Liver (tissue), 9 donors: ENCODE results near the gene RNF133. TPM values are rescaled to one million over a fixed set of nuclear protein-coding genes. Genes with fewer than 3 reads are reported as not detected.

Source experiments
- DNase-seq: peaks from one replicate; pipeline ENCODE4 v3.0.0-alpha.2; 2017; ENCODE audit warnings: low spot score
- H3K27ac ChIP-seq, 2 donors: one replicate each; pipeline ENCODE4 v1.7.0; 2013; ENCODE audit warnings: inconsistent platforms in 2 of 2, low read length in 2 of 2, control low read depth in 1 of 2, low read depth in 1 of 2, mild to moderate bottlenecking in 1 of 2
- H3K27me3 ChIP-seq, 4 donors: one replicate each; pipeline versions ENCODE4 v1.6.1 to v1.7.0; 2013; ENCODE audit warnings: low read length in 3 of 4, inconsistent platforms in 1 of 4, mild to moderate bottlenecking in 1 of 4, moderate library complexity in 1 of 4; ENCODE audit not compliant: control insufficient read depth in 4 of 4, insufficient read depth in 4 of 4
- H3K36me3 ChIP-seq, 4 donors: one replicate each; pipeline versions ENCODE4 v1.6.1 to v1.7.0; 2013; ENCODE audit warnings: low read length in 3 of 4, mild to moderate bottlenecking in 3 of 4, low read depth in 1 of 4, moderate library complexity in 1 of 4; ENCODE audit not compliant: control insufficient read depth in 4 of 4, insufficient read depth in 3 of 4
- H3K4me1 ChIP-seq, 4 donors: one replicate each; pipeline versions ENCODE4 v1.6.1 to v1.7.0; 2013; ENCODE audit warnings: low read length in 3 of 4, mild to moderate bottlenecking in 3 of 4, moderate library complexity in 1 of 4; ENCODE audit not compliant: control insufficient read depth in 4 of 4, insufficient read depth in 4 of 4
- H3K4me3 ChIP-seq, 3 donors: one replicate each; pipeline versions ENCODE4 v1.6.1 to v1.7.0; 2013; ENCODE audit warnings: low read length in 3 of 3, control low read depth in 1 of 3, low read depth in 1 of 3, mild to moderate bottlenecking in 1 of 3
- H3K9ac ChIP-seq, 2 donors: one replicate each; pipeline ENCODE4 v1.7.0; 2013; ENCODE audit warnings: low read length in 2 of 2, mild to moderate bottlenecking in 2 of 2, moderate library complexity in 2 of 2, control low read depth in 1 of 2, low read depth in 1 of 2
- H3K9me3 ChIP-seq, 4 donors: one replicate each; pipeline versions ENCODE4 v1.6.1 to v1.7.0; 2013; ENCODE audit warnings: low read length in 3 of 4; ENCODE audit not compliant: control insufficient read depth in 4 of 4
- EGR1 ChIP-seq, 2 donors: IDR thresholded peaks; 2 replicates each; pipeline ENCODE4 v1.6.1; 2016 to 2018; ENCODE audit warnings: antibody characterized with exemption in 2 of 2, low read depth in 2 of 2
- FOXA1 ChIP-seq: IDR thresholded peaks from 2 replicates; pipeline ENCODE4 v1.6.1; 2016; ENCODE audit warnings: antibody characterized with exemption
- GABPA ChIP-seq, 2 donors: IDR thresholded peaks in 1 of 2; conservative IDR thresholded peaks in 1 of 2; 2 replicates each; pipeline ENCODE4 v1.6.1; 2016; ENCODE audit warnings: antibody characterized with exemption in 2 of 2, mild to moderate bottlenecking in 1 of 2, moderate library complexity in 1 of 2
- HNF4G ChIP-seq: IDR thresholded peaks from 2 replicates; pipeline ENCODE4 v1.6.1; 2016; ENCODE audit warnings: antibody characterized with exemption
- JUND ChIP-seq, 2 donors: IDR thresholded peaks; 2 replicates each; pipeline ENCODE4 v1.6.1; 2016; ENCODE audit warnings: antibody characterized with exemption in 2 of 2
- RAD21 ChIP-seq, 2 donors: IDR thresholded peaks; 2 replicates each; pipeline ENCODE4 v1.6.1; 2016; ENCODE audit warnings: antibody characterized with exemption in 2 of 2, mild to moderate bottlenecking in 2 of 2
- RXRA ChIP-seq, 2 donors: IDR thresholded peaks; 2 replicates each; pipeline ENCODE4 v1.6.1; 2017 to 2018; ENCODE audit warnings: antibody characterized with exemption in 2 of 2, mild to moderate bottlenecking in 1 of 2
- YY1 ChIP-seq: IDR thresholded peaks from 2 replicates; pipeline ENCODE4 v1.6.1; 2016; ENCODE audit warnings: antibody characterized with exemption, mild to moderate bottlenecking
- WGBS: extraction: QIAGEN DNeasy Blood & Tissue Kit; methylation state at CpG from one replicate; pipeline ENCODE4 v1.1.7; 2013; 5-methylcytosine and 5-hydroxymethylcytosine counted together
- polyA plus RNA-seq, 2 donors: library from polyadenylated mRNA; stranded (reverse) in 1 of 2; unstranded in 1 of 2; fragments of 200-250 nt in 1 of 2; fragments of >200 nt in 1 of 2; fragmentation: Nextera tagmentation in 1 of 2; extraction: Ambion mirVana in 1 of 2; gene quantifications; one replicate each; pipeline versions ENCODE4 v1.2.1 to v1.2.3, GENCODE V29; 2013 to 2015
- total RNA-seq, 2 donors: library from RNA; depleted of rRNA; stranded (reverse); fragments of >200 nt; gene quantifications; one replicate each; pipeline ENCODE4 v1.2.3, GENCODE V29; 2014
- TF ChIP-seq, protein P1 (sequence below): IDR thresholded peaks from 2 replicates; pipeline ENCODE4 v1.6.1; 2016; ENCODE audit warnings: antibody characterized with exemption
- TF ChIP-seq, protein P2 (sequence below): fragments of 150-350 bp; IDR thresholded peaks from 2 replicates; pipeline ENCODE4 v1.5.1; 2017; ENCODE audit warnings: improper control_type of control experiment, low read depth, low read length; ENCODE audit not compliant: missing input control
- TF ChIP-seq, protein P3 (sequence below): IDR thresholded peaks from 2 replicates; pipeline ENCODE4 v1.6.1; 2016; ENCODE audit warnings: antibody characterized with exemption
- TF ChIP-seq, protein P4 (sequence below): IDR thresholded peaks from 2 replicates; pipeline ENCODE4 v1.6.1; 2016; ENCODE audit warnings: antibody characterized with exemption, mild to moderate bottlenecking
- donor health status: healthy.
- donor health status: healthy.
- donor health status: healthy.
- donor health status: healthy.
- donor health status: healthy.

Gene RNF133
- total and polyA plus RNA-seq, 4 donors: 0.14 to 2.8 TPM; not detected in 2

DNA sequence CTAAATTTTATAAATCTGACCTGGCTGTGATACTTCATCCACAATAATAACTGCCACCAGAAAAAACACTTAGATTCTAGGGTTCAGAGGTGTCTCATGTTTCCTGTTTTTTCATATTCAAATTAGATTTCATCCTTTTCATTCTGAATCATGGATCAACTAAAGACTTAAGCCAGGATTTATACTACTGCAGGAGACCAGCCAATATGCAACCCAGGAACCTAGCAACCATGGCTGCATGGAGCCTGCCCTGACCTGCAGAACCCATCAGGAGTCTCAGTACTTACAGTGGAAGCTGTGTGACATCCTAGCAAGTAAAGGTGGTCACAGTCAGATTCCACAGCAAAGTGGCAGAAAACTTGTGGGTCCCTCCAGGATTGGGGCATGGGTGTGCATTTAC lies 44.3 kb upstream of the RNF133 start (continued):
- TF ChIP-seq, protein P1, sequence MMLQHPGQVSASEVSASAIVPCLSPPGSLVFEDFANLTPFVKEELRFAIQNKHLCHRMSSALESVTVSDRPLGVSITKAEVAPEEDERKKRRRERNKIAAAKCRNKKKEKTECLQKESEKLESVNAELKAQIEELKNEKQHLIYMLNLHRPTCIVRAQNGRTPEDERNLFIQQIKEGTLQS: no peak

DNA sequence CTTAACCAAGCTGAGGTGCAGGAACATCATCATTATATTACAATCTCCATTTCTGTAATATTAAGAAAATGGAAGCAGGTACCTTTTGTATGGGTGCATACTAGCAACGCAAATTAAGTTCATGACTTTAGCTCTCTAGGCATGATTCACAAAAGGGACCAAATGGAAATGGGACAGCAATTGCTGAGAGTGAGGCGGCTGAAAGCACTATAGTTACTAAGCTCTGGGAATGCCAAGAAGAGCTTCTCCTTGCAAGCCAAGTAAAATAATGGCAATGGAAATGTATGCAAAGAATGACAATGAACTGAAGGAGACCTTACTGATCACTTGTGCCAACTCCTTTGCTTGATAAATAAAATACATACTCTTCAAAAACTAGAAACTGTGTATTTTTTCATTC lies 40.0 kb upstream of the RNF133 start:
- Histone ChIP-seq H3K36me3 (no peaks in the 10 kb centered on the region), H3K9ac (no peak overlapping the region), H3K27ac (no peak overlapping the region), H3K4me1 (no peaks in the 10 kb centered on the region), H3K9me3 (no peaks in the 10 kb centered on the region), H3K27me3 (no peaks in the 10 kb centered on the region), H3K4me3 (no peak overlapping the region)
- TF ChIP-seq GABPA (IDR thresholded peaks at IDR 0.05 in 1 of 2, conservative IDR thresholded peaks at IDR 0.05 in 1 of 2): no peak
- no peak for TF ChIP-seq EGR1 (IDR thresholded peaks at IDR 0.05; ENCODE audit: low read depth in 2 of 2)
- TF ChIP-seq RAD21 (IDR thresholded peaks at IDR 0.05): no peak
- TF ChIP-seq, protein P2, sequence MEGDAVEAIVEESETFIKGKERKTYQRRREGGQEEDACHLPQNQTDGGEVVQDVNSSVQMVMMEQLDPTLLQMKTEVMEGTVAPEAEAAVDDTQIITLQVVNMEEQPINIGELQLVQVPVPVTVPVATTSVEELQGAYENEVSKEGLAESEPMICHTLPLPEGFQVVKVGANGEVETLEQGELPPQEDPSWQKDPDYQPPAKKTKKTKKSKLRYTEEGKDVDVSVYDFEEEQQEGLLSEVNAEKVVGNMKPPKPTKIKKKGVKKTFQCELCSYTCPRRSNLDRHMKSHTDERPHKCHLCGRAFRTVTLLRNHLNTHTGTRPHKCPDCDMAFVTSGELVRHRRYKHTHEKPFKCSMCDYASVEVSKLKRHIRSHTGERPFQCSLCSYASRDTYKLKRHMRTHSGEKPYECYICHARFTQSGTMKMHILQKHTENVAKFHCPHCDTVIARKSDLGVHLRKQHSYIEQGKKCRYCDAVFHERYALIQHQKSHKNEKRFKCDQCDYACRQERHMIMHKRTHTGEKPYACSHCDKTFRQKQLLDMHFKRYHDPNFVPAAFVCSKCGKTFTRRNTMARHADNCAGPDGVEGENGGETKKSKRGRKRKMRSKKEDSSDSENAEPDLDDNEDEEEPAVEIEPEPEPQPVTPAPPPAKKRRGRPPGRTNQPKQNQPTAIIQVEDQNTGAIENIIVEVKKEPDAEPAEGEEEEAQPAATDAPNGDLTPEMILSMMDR: no peak
- TF ChIP-seq RXRA (IDR thresholded peaks at IDR 0.05): no peak
- no peak for TF ChIP-seq HNF4G
- TF ChIP-seq, protein P3, sequence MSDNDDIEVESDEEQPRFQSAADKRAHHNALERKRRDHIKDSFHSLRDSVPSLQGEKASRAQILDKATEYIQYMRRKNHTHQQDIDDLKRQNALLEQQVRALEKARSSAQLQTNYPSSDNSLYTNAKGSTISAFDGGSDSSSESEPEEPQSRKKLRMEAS: no peak
- TF ChIP-seq, protein P4, sequence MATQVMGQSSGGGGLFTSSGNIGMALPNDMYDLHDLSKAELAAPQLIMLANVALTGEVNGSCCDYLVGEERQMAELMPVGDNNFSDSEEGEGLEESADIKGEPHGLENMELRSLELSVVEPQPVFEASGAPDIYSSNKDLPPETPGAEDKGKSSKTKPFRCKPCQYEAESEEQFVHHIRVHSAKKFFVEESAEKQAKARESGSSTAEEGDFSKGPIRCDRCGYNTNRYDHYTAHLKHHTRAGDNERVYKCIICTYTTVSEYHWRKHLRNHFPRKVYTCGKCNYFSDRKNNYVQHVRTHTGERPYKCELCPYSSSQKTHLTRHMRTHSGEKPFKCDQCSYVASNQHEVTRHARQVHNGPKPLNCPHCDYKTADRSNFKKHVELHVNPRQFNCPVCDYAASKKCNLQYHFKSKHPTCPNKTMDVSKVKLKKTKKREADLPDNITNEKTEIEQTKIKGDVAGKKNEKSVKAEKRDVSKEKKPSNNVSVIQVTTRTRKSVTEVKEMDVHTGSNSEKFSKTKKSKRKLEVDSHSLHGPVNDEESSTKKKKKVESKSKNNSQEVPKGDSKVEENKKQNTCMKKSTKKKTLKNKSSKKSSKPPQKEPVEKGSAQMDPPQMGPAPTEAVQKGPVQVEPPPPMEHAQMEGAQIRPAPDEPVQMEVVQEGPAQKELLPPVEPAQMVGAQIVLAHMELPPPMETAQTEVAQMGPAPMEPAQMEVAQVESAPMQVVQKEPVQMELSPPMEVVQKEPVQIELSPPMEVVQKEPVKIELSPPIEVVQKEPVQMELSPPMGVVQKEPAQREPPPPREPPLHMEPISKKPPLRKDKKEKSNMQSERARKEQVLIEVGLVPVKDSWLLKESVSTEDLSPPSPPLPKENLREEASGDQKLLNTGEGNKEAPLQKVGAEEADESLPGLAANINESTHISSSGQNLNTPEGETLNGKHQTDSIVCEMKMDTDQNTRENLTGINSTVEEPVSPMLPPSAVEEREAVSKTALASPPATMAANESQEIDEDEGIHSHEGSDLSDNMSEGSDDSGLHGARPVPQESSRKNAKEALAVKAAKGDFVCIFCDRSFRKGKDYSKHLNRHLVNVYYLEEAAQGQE: no peak
- TF ChIP-seq JUND (IDR thresholded peaks at IDR 0.05): no peak
- no peak for DNase-seq
- 87% methylated on average over 2 of the region's 2 CpGs for WGBS

DNA sequence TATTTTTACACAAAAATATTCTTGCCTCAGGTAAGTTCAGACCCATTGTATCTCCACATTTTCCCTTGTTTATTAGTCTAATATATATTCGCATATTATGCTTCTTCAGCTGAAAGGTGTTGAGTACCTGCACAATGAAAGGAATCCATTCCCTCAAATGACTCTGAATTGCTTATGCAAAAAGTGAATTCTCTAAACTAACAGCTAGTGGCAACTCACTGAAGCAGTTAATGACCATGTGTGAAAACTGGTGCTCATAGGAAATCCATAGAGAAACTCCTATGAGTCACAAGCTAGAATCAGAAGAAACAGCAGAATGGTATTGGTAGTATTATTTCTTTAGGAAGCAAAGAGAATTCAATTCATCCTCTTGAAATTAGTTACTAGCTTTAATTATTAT lies 37.3 kb upstream of the RNF133 start:
- H3K27ac ChIP-seq: no peak overlapping the region
- H3K9ac ChIP-seq: no peak overlapping the region
- no peaks in the 10 kb centered on the region for H3K4me1 ChIP-seq
- DNase-seq: no peak
- H3K4me3 ChIP-seq: no peak overlapping the region
- no peaks in the 10 kb centered on the region for H3K27me3 ChIP-seq
- no peaks in the 10 kb centered on the region for H3K36me3 ChIP-seq
- 98% methylated on average over 1 of the region's 1 CpG for WGBS
- TF ChIP-seq YY1 (no peak), FOXA1 (no peak)
- TF ChIP-seq, protein P4: no peak
- H3K9me3 ChIP-seq: no peaks in the 10 kb centered on the region
